Endothelial cell of umbilical vein (primary cell): ENCODE data around the gene ZNF93. TPM values are rescaled to one million over a fixed set of nuclear protein-coding genes. Genes with fewer than 3 reads are reported as not detected.

Source experiments
- BruUV-seq: library from RNA; stranded (reverse); fragments of 400-500 nt; replicated peaks from 2 replicates; lab custom pipeline; 2021; lab: Mats Ljungman, UMichigan
- CTCF ChIA-PET: fragments of 300-600, 350-600 bp; sonication (Branson Sonifier 250); formaldehyde crosslinking; loops from one replicate; lab custom pipeline; 2021; ENCODE audit warnings: antibody characterized with exemption, inconsistent platforms; lab: Charles Lee
- POLR2A ChIA-PET: fragments of 300-600, 350-600 bp; sonication (Branson Sonifier 250); formaldehyde crosslinking; loops from one replicate; lab custom pipeline; 2021; ENCODE audit warnings: antibody characterized with exemption, inconsistent platforms; lab: Charles Lee
- DNase-seq: peaks from one replicate; pipeline ENCODE4 v3.0.0-alpha.2; 2011; ENCODE audit warnings: low read depth, low spot score
- FAIRE-seq: peaks from 2 replicates; lab custom pipeline; 2011; peaks lifted over from hg19 to GRCh38; lab: Jason Lieb, UNC
- H2AFZ ChIP-seq: 2 replicates; pipeline ENCODE4 v1.6.0; 2012; ENCODE audit warnings: low read depth, low read length, control low read depth, inconsistent platforms
- H3K27ac ChIP-seq: 2 replicates; pipeline ENCODE4 v1.5.1; 2011; ENCODE audit warnings: low read depth, mild to moderate bottlenecking, control low read depth, low read length, moderate library complexity; ENCODE audit not compliant: insufficient read depth
- H3K27me3 ChIP-seq, 2 experiments: 2 replicates each; pipeline versions ENCODE4 v1.6.0 to v1.6.1; 2011; ENCODE audit warnings: low read length in 2 of 2, mixed read lengths in 1 of 2; ENCODE audit not compliant: control insufficient read depth in 2 of 2, insufficient read depth in 2 of 2
- H3K36me3 ChIP-seq, 2 experiments: 2 replicates in 1 of 2; 3 replicates in 1 of 2; pipeline ENCODE4 v1.5.1; 2011; ENCODE audit warnings: low read length in 2 of 2, mild to moderate bottlenecking in 1 of 2, moderate library complexity in 1 of 2; ENCODE audit not compliant: control insufficient read depth in 2 of 2, insufficient read depth in 2 of 2; ENCODE audit errors: extremely low read depth in 1 of 2
- H3K4me1 ChIP-seq: 3 replicates; pipeline ENCODE4 v1.5.1; 2011; ENCODE audit warnings: mild to moderate bottlenecking, low read length; ENCODE audit not compliant: control insufficient read depth, insufficient read depth; ENCODE audit errors: extremely low read depth
- H3K4me2 ChIP-seq: 2 replicates; pipeline ENCODE4 v1.6.1; 2011; ENCODE audit warnings: low read length, control low read depth, mixed read lengths; ENCODE audit not compliant: insufficient read depth
- H3K4me3 ChIP-seq, 3 experiments: fragments of 200-600 bp in 1 of 3; sonication (generic), shearing (Covaris generic) in 1 of 3; replicated peaks in 1 of 3; 2 replicates each; pipeline ENCODE4 v1.5.1; 2011 to 2016; ENCODE audit warnings: control low read depth in 3 of 3, low read length in 3 of 3, mild to moderate bottlenecking in 2 of 3, inconsistent platforms in 1 of 3, low read depth in 1 of 3, moderate library complexity in 1 of 3; ENCODE audit not compliant: insufficient read depth in 1 of 3
- H3K79me2 ChIP-seq: 2 replicates; pipeline ENCODE4 v1.6.0; 2012; ENCODE audit warnings: low read length, inconsistent platforms; ENCODE audit not compliant: control insufficient read depth, insufficient read depth
- H3K9ac ChIP-seq: replicated peaks from 2 replicates; pipeline ENCODE3; 2011; ENCODE audit warnings: low read length, control low read depth; ENCODE audit not compliant: insufficient read depth; ENCODE audit errors: extremely low read depth
- H3K9me1 ChIP-seq: replicated peaks from 3 replicates; pipeline ENCODE4 v1.6.0; 2011; ENCODE audit warnings: mild to moderate bottlenecking, low read length; ENCODE audit not compliant: control insufficient read depth, insufficient read depth; ENCODE audit errors: extremely low read depth
- H3K9me3 ChIP-seq: replicated peaks from 2 replicates; pipeline ENCODE4 v1.5.1; 2012; ENCODE audit warnings: low read length, inconsistent platforms; ENCODE audit not compliant: control insufficient read depth, insufficient read depth
- H4K20me1 ChIP-seq: replicated peaks from 2 replicates; pipeline ENCODE3; 2011; ENCODE audit warnings: mild to moderate bottlenecking, low read length; ENCODE audit not compliant: control insufficient read depth, insufficient read depth; ENCODE audit errors: extremely low read depth
- CTCF ChIP-seq, 2 donors: IDR thresholded peaks; 1 replicate in 1 of 2; 2 replicates in 1 of 2; pipeline ENCODE4 v1.5.1; 2011; ENCODE audit warnings: low read length in 2 of 2, mild to moderate bottlenecking in 2 of 2, moderate library complexity in 2 of 2, control low read depth in 1 of 2, inconsistent platforms in 1 of 2, low read depth in 1 of 2; ENCODE audit not compliant: insufficient read depth in 1 of 2; ENCODE audit errors: extremely low read depth in 1 of 2
- EZH2 ChIP-seq: IDR thresholded peaks from 2 replicates; pipeline ENCODE4 v1.6.1; 2012; ENCODE audit warnings: borderline replicate concordance, low read depth, mild to moderate bottlenecking, moderate library complexity, low read length, inconsistent platforms; ENCODE audit not compliant: severe bottlenecking
- FOS ChIP-seq: IDR thresholded peaks from 2 replicates; pipeline ENCODE4 v1.6.1; 2011; ENCODE audit warnings: mild to moderate bottlenecking, low read length, moderate library complexity, borderline replicate concordance; ENCODE audit not compliant: insufficient read depth
- GATA2 ChIP-seq: IDR thresholded peaks from 2 replicates; pipeline ENCODE4 v1.7.0; 2011; ENCODE audit warnings: low read depth, mild to moderate bottlenecking, moderate library complexity, mixed read lengths, low read length; ENCODE audit not compliant: insufficient read length, insufficient read depth
- JUN ChIP-seq: IDR thresholded peaks from 2 replicates; pipeline ENCODE4 v1.6.1; 2011; ENCODE audit warnings: borderline replicate concordance, low read depth; ENCODE audit not compliant: insufficient read length, insufficient read depth
- MYC ChIP-seq: IDR thresholded peaks from one replicate; pipeline ENCODE4 v1.6.1; 2011; ENCODE audit warnings: mild to moderate bottlenecking, low read depth, low read length
- POLR2A ChIP-seq: IDR thresholded peaks from 2 replicates; pipeline ENCODE4 v1.6.1; 2012; ENCODE audit warnings: low read depth, mild to moderate bottlenecking, control low read depth, low read length
- POLR2AphosphoS5 ChIP-seq: IDR thresholded peaks from 2 replicates; pipeline ENCODE4 v1.6.1; 2012; ENCODE audit warnings: low read depth, mild to moderate bottlenecking, control low read depth, low read length, moderate library complexity; ENCODE audit not compliant: insufficient read depth
- dilution Hi-C: fragments of 300-500 bp; cut with MboI; formaldehyde crosslinking; loops from one replicate; pipeline ENCODE4 v1.15.0; 2019; ENCODE audit warnings: low sequenced_read_pairs; ENCODE audit not compliant: extremely low pct_ligation_motif_present
- intact Hi-C: fragments of 100-400 bp; cut with micrococcal nuclease; formaldehyde crosslinking; loops from one replicate; pipeline ENCODE4 v1.10.0; 2022
- polyA plus RNA-seq, 4 experiments: library from polyadenylated mRNA; depleted of rRNA in 3 of 4; stranded (reverse) in 3 of 4; unstranded in 1 of 4; fragments of >200 nt; gene quantifications; 2 replicates each; pipeline versions ENCODE4 v1.2.1 to v1.2.3, GENCODE V29; 2011 to 2012; ENCODE audit warnings: missing spikeins in 1 of 4
- total RNA-seq: library from RNA; stranded (reverse); gene quantifications from 2 replicates; pipeline ENCODE4 v1.2.3, GENCODE V29; 2021
- TF ChIP-seq, protein P1 (sequence below): IDR thresholded peaks from 2 replicates; pipeline ENCODE4 v1.6.1; 2011; ENCODE audit not compliant: insufficient read depth, insufficient read length

The ZNF93 gene
- total and polyA plus RNA-seq, 2 donors (not counting 3 experiments of a cell fraction or from before 2014, with no cell fraction given), result 8.1 to 9.9 TPM

GRCh38 chr19:19877724-19878123, 23.0 kb upstream of the ZNF93 start:
- H3K9ac ChIP-seq, result no peak overlapping the region
- FAIRE-seq, result no peak
- H3K4me2 ChIP-seq, result no peak overlapping the region
- no peaks in the 10 kb centered on the region for H3K9me1 ChIP-seq
- no peaks in the 10 kb centered on the region for H3K4me1 ChIP-seq
- no peaks in the 10 kb centered on the region for H4K20me1 ChIP-seq
- H3K36me3 ChIP-seq, result no peaks in the 10 kb centered on the region
- no peak overlapping the region for H2AFZ ChIP-seq
- H3K79me2 ChIP-seq, result no peaks in the 10 kb centered on the region
- CTCF ChIA-PET, result no interaction called here
- no TSS peak for BruUV-seq
- dilution Hi-C loops (no loop called here), intact Hi-C loops (no loop called here)
- no peak overlapping the region for H3K4me3 ChIP-seq
- H3K9me3 ChIP-seq, result no peaks in the 10 kb centered on the region
- TF ChIP-seq CTCF (IDR thresholded peaks at IDR 0.05; ENCODE audit: extremely low read depth in 1 of 2, insufficient read depth in 1 of 2, low read depth in 1 of 2, low read length in 2 of 2) (no peak), POLR2AphosphoS5 (no peak), MYC (no peak), FOS (no peak), GATA2 (no peak), EZH2 (no peak), JUN (no peak), POLR2A (no peak)
- TF ChIP-seq, protein P1, sequence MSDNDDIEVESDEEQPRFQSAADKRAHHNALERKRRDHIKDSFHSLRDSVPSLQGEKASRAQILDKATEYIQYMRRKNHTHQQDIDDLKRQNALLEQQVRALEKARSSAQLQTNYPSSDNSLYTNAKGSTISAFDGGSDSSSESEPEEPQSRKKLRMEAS, result no peak
- POLR2A ChIA-PET, result no interaction called here
- no peaks in the 10 kb centered on the region for H3K27me3 ChIP-seq
- DNase-seq, result no peak
- H3K27ac ChIP-seq, result no peak overlapping the region
